ENCODE results near the gene STEAP4. TPM values are rescaled to one million over a fixed set of nuclear protein-coding genes. Genes with fewer than 3 reads are reported as not detected.
"Not testable (repeated sequence)": the region's sequence is repeated elsewhere in the genome, so short reads cannot be mapped to it uniquely, and the experiment has no call there.

Gene STEAP4
- total RNA-seq, 1 donor from 2014 or later, result not detected

DNA sequence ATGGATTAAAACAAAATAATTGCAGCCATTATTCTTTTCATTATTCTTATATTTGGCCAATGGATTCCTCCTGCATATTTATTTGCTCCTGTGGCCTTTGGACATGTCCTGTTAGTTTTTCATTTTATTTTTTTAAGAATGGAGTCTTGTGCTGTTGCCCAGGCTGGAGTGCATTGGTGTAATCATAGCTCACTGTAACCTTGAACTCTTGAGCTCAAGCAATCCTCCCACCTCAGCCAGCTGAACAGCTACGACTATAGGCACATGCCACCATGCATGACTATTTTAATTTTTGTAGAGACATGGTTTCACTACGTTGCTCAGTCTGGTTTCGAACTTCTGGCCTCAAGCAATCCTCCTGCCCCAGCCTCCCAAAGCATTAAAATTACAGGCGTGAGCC, 44.1 kb downstream of the STEAP4 start:
- Histone ChIP-seq H3F3A (ENCODE audit: low read depth) (no peaks in the 10 kb centered on the region), H4K20me1 (ENCODE audit: low read depth) (no peaks in the 10 kb centered on the region), H3K36me3 (no peaks in the 10 kb centered on the region), H3K4me1 (no peaks in the 10 kb centered on the region), H3K27ac (no peak overlapping the region), H3K9me3 (ENCODE audit: low read depth) (no peaks in the 10 kb centered on the region), H3K4me3 (no peak overlapping the region), H3K27me3 (no peaks in the 10 kb centered on the region), H3K79me2 (ENCODE audit: low read depth) (no peaks in the 10 kb centered on the region), H2AFZ (replicated peaks) (no peak overlapping the region), H3K9ac (no peak overlapping the region), H3K4me2 (no peak overlapping the region)
- H3K27ac Mint-ChIP-seq, result no peak overlapping the region
- H3K4me1 Mint-ChIP-seq, result no peaks in the 10 kb centered on the region
- H3K9me3 Mint-ChIP-seq, result peaks cover 5% of the 10 kb centered on the region
- no peak for TF ChIP-seq EZH2 (IDR thresholded peaks at IDR 0.05)
- TF ChIP-seq EZH2phosphoT487 (IDR thresholded peaks at IDR 0.05), result no peak
- TF ChIP-seq, protein P1, sequence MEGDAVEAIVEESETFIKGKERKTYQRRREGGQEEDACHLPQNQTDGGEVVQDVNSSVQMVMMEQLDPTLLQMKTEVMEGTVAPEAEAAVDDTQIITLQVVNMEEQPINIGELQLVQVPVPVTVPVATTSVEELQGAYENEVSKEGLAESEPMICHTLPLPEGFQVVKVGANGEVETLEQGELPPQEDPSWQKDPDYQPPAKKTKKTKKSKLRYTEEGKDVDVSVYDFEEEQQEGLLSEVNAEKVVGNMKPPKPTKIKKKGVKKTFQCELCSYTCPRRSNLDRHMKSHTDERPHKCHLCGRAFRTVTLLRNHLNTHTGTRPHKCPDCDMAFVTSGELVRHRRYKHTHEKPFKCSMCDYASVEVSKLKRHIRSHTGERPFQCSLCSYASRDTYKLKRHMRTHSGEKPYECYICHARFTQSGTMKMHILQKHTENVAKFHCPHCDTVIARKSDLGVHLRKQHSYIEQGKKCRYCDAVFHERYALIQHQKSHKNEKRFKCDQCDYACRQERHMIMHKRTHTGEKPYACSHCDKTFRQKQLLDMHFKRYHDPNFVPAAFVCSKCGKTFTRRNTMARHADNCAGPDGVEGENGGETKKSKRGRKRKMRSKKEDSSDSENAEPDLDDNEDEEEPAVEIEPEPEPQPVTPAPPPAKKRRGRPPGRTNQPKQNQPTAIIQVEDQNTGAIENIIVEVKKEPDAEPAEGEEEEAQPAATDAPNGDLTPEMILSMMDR (IDR thresholded peaks at IDR 0.05), result no peak
- H3K36me3 Mint-ChIP-seq, result no peaks in the 10 kb centered on the region
- no peak overlapping the region for H3K4me3 Mint-ChIP-seq
- no peaks in the 10 kb centered on the region for H3K27me3 Mint-ChIP-seq (ENCODE audit: insufficient read depth, low read depth)
- no peak for DNase-seq (ENCODE audit: low spot score)

DNA sequence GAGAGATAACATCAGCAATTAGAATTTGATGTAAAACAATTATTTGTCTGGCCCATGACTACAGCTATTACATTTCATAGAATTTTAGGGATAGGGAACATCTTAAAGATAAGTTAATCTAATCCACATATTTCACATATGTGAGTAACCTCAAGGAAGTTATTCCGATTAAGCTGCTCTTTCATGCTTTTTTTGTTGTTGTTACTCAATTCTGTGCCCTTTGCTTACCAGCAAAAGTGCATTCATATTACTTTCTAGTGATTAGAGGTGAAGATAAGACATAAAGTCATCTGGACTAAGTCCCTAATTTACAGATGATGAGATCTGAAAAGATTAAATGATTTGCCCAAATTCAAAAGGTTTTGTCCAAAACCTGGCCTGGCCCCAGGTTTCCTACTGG, 46.0 kb downstream of the STEAP4 start:
- Histone ChIP-seq H3K36me3 (no peaks in the 10 kb centered on the region), H3K9me3 (ENCODE audit: low read depth) (no peaks in the 10 kb centered on the region), H3K79me2 (ENCODE audit: low read depth) (no peaks in the 10 kb centered on the region), H3K9ac (no peak overlapping the region), H3K27ac (no peak overlapping the region), H3F3A (ENCODE audit: low read depth) (no peaks in the 10 kb centered on the region), H2AFZ (replicated peaks) (no peak overlapping the region), H3K4me1 (no peaks in the 10 kb centered on the region), H3K4me3 (no peak overlapping the region), H3K27me3 (no peaks in the 10 kb centered on the region), H4K20me1 (ENCODE audit: low read depth) (no peaks in the 10 kb centered on the region), H3K4me2 (no peak overlapping the region)
- Mint-ChIP-seq H3K4me1 (no peaks in the 10 kb centered on the region), H3K27me3 (ENCODE audit: insufficient read depth, low read depth) (no peaks in the 10 kb centered on the region), H3K36me3 (no peaks in the 10 kb centered on the region), H3K4me3 (no peak overlapping the region), H3K27ac (no peak overlapping the region), H3K9me3 (peaks cover 2% of the 10 kb centered on the region)
- TF ChIP-seq, protein P1 (IDR thresholded peaks at IDR 0.05), result no peak
- TF ChIP-seq EZH2 (IDR thresholded peaks at IDR 0.05) (no peak), EZH2phosphoT487 (IDR thresholded peaks at IDR 0.05) (no peak)
- no peak for DNase-seq (ENCODE audit: low spot score)

DNA sequence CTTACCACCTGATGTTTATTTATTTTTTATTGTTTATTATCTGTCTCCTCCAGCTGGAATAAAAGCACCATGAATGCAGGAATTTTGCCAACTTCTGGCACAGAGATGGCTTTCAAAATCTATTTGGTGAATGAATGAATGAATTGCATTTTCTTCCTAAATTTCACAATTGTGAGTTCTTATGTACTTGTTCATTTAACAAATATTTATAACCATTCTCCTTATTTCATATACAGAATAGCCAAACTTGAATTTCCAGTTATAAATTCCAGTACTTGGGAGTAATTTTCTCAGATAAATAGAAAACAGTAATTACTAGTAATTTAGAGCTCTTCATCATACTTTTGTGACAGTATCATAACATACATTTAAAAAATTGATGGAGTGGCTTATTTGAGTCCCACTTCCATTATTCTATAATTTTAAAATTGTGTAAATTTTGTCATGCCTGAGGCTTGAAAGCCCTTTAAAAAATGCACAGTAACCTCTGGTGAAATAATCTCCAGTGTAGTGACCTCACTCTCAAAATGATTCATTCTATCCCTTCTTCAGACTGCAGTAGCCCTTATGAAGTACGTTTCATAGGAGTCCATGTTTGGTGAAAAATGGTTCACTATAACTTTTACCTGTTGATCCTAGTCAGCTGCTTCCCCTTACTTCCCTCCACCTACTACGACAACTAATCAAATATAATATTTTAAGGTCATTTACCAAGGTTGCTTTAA, 46.9 kb downstream of the STEAP4 start:
- no peaks in the 10 kb centered on the region for H3K9me3 Mint-ChIP-seq
- no peak overlapping the region for H3K9ac ChIP-seq
- no peaks in the 10 kb centered on the region for H3K36me3 Mint-ChIP-seq

DNA sequence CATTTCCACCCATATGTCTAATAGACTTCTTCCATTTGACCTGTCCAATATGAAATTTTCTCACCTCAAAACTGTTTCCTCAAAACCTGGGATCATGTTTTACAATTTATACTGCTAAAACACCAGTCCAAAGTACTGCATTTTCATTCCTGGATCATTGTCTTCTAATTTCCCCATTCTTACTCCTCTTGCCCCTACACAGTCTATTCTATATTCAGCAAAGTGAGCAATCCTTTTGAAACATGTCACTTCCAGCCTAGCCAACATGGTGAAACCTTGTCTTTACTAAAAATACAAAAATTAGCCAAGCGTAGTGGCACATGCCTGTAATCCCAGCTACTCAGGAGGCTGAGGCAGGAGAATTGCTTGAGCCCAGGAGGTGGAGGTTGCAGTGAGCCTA, 48.4 kb downstream of the STEAP4 start:
- H3K27ac ChIP-seq; H3K27ac Mint-ChIP-seq; H3K9me3 ChIP-seq (ENCODE audit: low read depth); H3K4me1 Mint-ChIP-seq; H3K4me3 Mint-ChIP-seq; H3K4me3 ChIP-seq; H3K9ac ChIP-seq; H3K4me1 ChIP-seq; H4K20me1 ChIP-seq (ENCODE audit: low read depth); H3K9me3 Mint-ChIP-seq; H3K36me3 Mint-ChIP-seq; H3K27me3 ChIP-seq; H2AFZ ChIP-seq (replicated peaks); H3F3A ChIP-seq (ENCODE audit: low read depth); H3K27me3 Mint-ChIP-seq (ENCODE audit: insufficient read depth, low read depth); H3K79me2 ChIP-seq (ENCODE audit: low read depth); DNase-seq (ENCODE audit: low spot score); H3K4me2 ChIP-seq; H3K36me3 ChIP-seq: not testable (repeated sequence)

More for the DNA sequence above, 46.9 kb downstream of the STEAP4 start:
- Mint-ChIP-seq H3K27me3 (ENCODE audit: insufficient read depth, low read depth) (no peaks in the 10 kb centered on the region), H3K4me3 (no peak overlapping the region), H3K4me1 (no peaks in the 10 kb centered on the region), H3K27ac (no peak overlapping the region)
- Histone ChIP-seq H3K36me3 (no peaks in the 10 kb centered on the region), H3F3A (ENCODE audit: low read depth) (no peaks in the 10 kb centered on the region), H3K9me3 (ENCODE audit: low read depth) (no peaks in the 10 kb centered on the region), H4K20me1 (ENCODE audit: low read depth) (no peaks in the 10 kb centered on the region), H3K79me2 (ENCODE audit: low read depth) (no peaks in the 10 kb centered on the region), H3K4me1 (no peaks in the 10 kb centered on the region), H3K4me3 (no peak overlapping the region), H3K27ac (no peak overlapping the region), H2AFZ (replicated peaks) (no peak overlapping the region), H3K4me2 (no peak overlapping the region), H3K27me3 (no peaks in the 10 kb centered on the region)
- TF ChIP-seq EZH2 (IDR thresholded peaks at IDR 0.05) (no peak), EZH2phosphoT487 (IDR thresholded peaks at IDR 0.05) (no peak)
- TF ChIP-seq, protein P1 (IDR thresholded peaks at IDR 0.05), result no peak
- no peak for DNase-seq (ENCODE audit: low spot score)
